HepG2 (cell line): ENCODE measurements around the gene PDS5B. TPM values are rescaled to one million over a fixed set of nuclear protein-coding genes. Genes with fewer than 3 reads are reported as not detected.

Experiments used
- ATAC-seq: fragments of 200-7000 bp; cut with Tn5 transposase; 3 replicates; pipeline ENCODE4 v1.9.1; 2020; ENCODE audit warnings: mild to moderate bottlenecking, moderate library complexity
- BruUV-seq: library from RNA; stranded (reverse); fragments of 400-500 nt; replicated peaks from 2 replicates; lab custom pipeline; 2021; lab: Mats Ljungman, UMichigan
- CTCF ChIA-PET: fragments of 300-600 bp; formaldehyde crosslinking; extraction: SDS; loops from one replicate; lab custom pipeline; 2021; ENCODE audit warnings: low total read pairs, inconsistent platforms, low intra/inter-chr PET ratio; lab: Yijun Ruan, JAX
- POLR2A ChIA-PET: fragments of 350-600 bp; sonication (Branson Sonifier 250); formaldehyde crosslinking; loops from one replicate; lab custom pipeline; 2020; ENCODE audit warnings: antibody characterized with exemption, inconsistent platforms; lab: Yijun Ruan, JAX
- DNase-seq: peaks from one replicate; pipeline ENCODE4 v3.0.0-alpha.2; 2015; ENCODE audit warnings: low spot score
- FAIRE-seq: peaks from 3 replicates; lab custom pipeline; 2011; peaks lifted over from hg19 to GRCh38; lab: Jason Lieb, UNC
- H2AFZ ChIP-seq: one replicate; pipeline ENCODE4 v1.6.1; 2011; ENCODE audit warnings: low read length, inconsistent platforms
- H3K27ac ChIP-seq: fragments of 300-600 bp; 3 replicates; pipeline ENCODE4 v1.8.0; 2011; ENCODE audit warnings: mixed run types, mild to moderate bottlenecking, mixed read lengths, low read length, inconsistent platforms; ENCODE audit not compliant: insufficient read depth; ENCODE audit errors: extremely low read length
- H3K27me3 ChIP-seq, 2 experiments: fragments of 200-600 bp in 1 of 2; 2 replicates in 1 of 2; 3 replicates in 1 of 2; pipeline versions ENCODE4 v1.6.0 to v1.8.0; 2011; ENCODE audit warnings: low read length in 2 of 2, mild to moderate bottlenecking in 2 of 2, moderate library complexity in 2 of 2, inconsistent platforms in 1 of 2; ENCODE audit not compliant: insufficient read depth in 2 of 2, control insufficient read depth in 1 of 2
- H3K36me3 ChIP-seq, 2 experiments: fragments of 200-600 bp in 1 of 2; replicated peaks in 1 of 2; 2 replicates in 1 of 2; 3 replicates in 1 of 2; pipeline versions ENCODE4 v1.5.1 to v1.8.0; 2011; ENCODE audit warnings: low read length in 2 of 2, inconsistent platforms in 1 of 2; ENCODE audit not compliant: insufficient read depth in 2 of 2, control insufficient read depth in 1 of 2
- H3K4me1 ChIP-seq: 2 replicates; pipeline ENCODE4 v1.5.1; 2012; ENCODE audit warnings: low read length, inconsistent platforms; ENCODE audit not compliant: insufficient read depth
- H3K4me2 ChIP-seq: 2 replicates; pipeline ENCODE4 v1.6.0; 2011; ENCODE audit warnings: low read depth, low read length, inconsistent platforms
- H3K4me3 ChIP-seq, 3 experiments: fragments of 200-600 bp in 1 of 3; sonication (generic), shearing (Covaris generic) in 1 of 3; replicated peaks in 1 of 3; 2 replicates each; pipeline ENCODE4 v1.5.1; 2011 to 2016; ENCODE audit warnings: low read length in 3 of 3, inconsistent platforms in 2 of 3, low read depth in 2 of 3, mild to moderate bottlenecking in 2 of 3, control low read depth in 1 of 3, mixed read lengths in 1 of 3; ENCODE audit not compliant: insufficient read depth in 1 of 3
- H3K79me2 ChIP-seq: one replicate; pipeline ENCODE4 v1.6.1; 2011; ENCODE audit warnings: low read length, inconsistent platforms; ENCODE audit not compliant: insufficient read depth
- H3K9ac ChIP-seq: 2 replicates; pipeline ENCODE4 v1.6.0; 2011; ENCODE audit warnings: mild to moderate bottlenecking, low read depth, low read length, inconsistent platforms; ENCODE audit not compliant: insufficient read depth
- H3K9me3 ChIP-seq: 2 replicates; pipeline ENCODE4 v1.5.1; 2012; ENCODE audit warnings: mild to moderate bottlenecking, low read length
- H4K20me1 ChIP-seq: 2 replicates; pipeline ENCODE4 v1.6.0; 2011; ENCODE audit warnings: inconsistent platforms, mild to moderate bottlenecking, low read length, moderate library complexity; ENCODE audit not compliant: insufficient read depth
- CBX5 ChIP-seq: sonication (generic); formaldehyde crosslinking; IDR thresholded peaks from 2 replicates; pipeline ENCODE4 v1.4.0; 2020; ENCODE audit warnings: missing genetic modification reagents, borderline replicate concordance
- EEA1 ChIP-seq: sonication (generic); formaldehyde crosslinking; IDR thresholded peaks from 2 replicates; pipeline ENCODE4 v1.5.1; 2020; ENCODE audit warnings: mild to moderate bottlenecking, missing genetic modification reagents, borderline replicate concordance
- FOXK2 ChIP-seq: fragments of 450-650 bp; IDR thresholded peaks from 2 replicates; pipeline ENCODE4 v1.6.1; 2016
- IKZF1 ChIP-seq: fragments of 450-650 bp; IDR thresholded peaks from 2 replicates; pipeline ENCODE4 v1.7.1; 2016
- NAIF1 ChIP-seq: sonication (generic); formaldehyde crosslinking; IDR thresholded peaks from 2 replicates; pipeline ENCODE4 v1.5.0; 2020; ENCODE audit warnings: mild to moderate bottlenecking, missing genetic modification reagents, borderline replicate concordance
- ZFP90 ChIP-seq: sonication (generic); formaldehyde crosslinking; IDR thresholded peaks from 2 replicates; pipeline ENCODE4 v1.8.0; 2022; ENCODE audit warnings: missing genetic modification reagents, mild to moderate bottlenecking, inconsistent platforms, borderline replicate concordance
- ZNF879 ChIP-seq: sonication (generic); formaldehyde crosslinking; IDR thresholded peaks from 2 replicates; pipeline ENCODE4 v1.8.1; 2023; ENCODE audit warnings: missing genetic modification reagents
- WGBS: methylation state at CpG from one replicate; pipeline ENCODE4 v1.1.6; 2017; ENCODE audit warnings: low lambda C conversion rate; 5-methylcytosine and 5-hydroxymethylcytosine counted together
- in situ Hi-C: cut with HindIII; loops from 2 replicates; pipeline ENCODE4 v1.10.0; 2017; ENCODE audit warnings: low pct_unique_long_range_greater_than_20kb; ENCODE audit not compliant: extremely low pct_ligation_motif_present
- intact Hi-C: fragments of 100-400 bp; cut with micrococcal nuclease; formaldehyde crosslinking; loops from one replicate; pipeline ENCODE4 v1.10.0; 2022; ENCODE audit not compliant: unreplicated experiment
- polyA plus RNA-seq, 8 experiments: library from polyadenylated mRNA; depleted of rRNA in 3 of 8; stranded (reverse) in 7 of 8; unstranded in 1 of 8; fragments of >200 nt; fragmentation: Illumina TruSeq in 4 of 8; extraction: Trizol in 4 of 8; gene quantifications; 2 replicates each; pipeline versions ENCODE4 v1.2.1 to v1.2.3, GENCODE V29; 2011 to 2016; ENCODE audit warnings: low read depth in 4 of 8, missing spikeins in 1 of 8, mixed read lengths in 1 of 8; ENCODE audit not compliant: insufficient read depth in 1 of 8
- total RNA-seq, 5 experiments: library from RNA; depleted of rRNA; stranded (reverse); fragments of >200 nt; fragmentation: Illumina TruSeq; extraction: Trizol; gene quantifications; 2 replicates each; pipeline ENCODE4 v1.2.3, GENCODE V29; 2016; ENCODE audit warnings: low read depth in 1 of 5
- TF ChIP-seq, protein P1 (sequence below): IDR thresholded peaks from 2 replicates; pipeline ENCODE4 v1.6.1; 2018; ENCODE audit warnings: missing genetic modification reagents, mild to moderate bottlenecking, missing compliant biosample characterization
- TF ChIP-seq, protein P2 (sequence below): sonication (generic); formaldehyde crosslinking; IDR thresholded peaks from 2 replicates; pipeline ENCODE4 v1.4.0; 2020; ENCODE audit warnings: missing genetic modification reagents
- TF ChIP-seq, protein P3 (sequence below): IDR thresholded peaks from 2 replicates; pipeline ENCODE4 v1.6.1; 2012; ENCODE audit warnings: inconsistent platforms
- TF ChIP-seq, protein P4 (sequence below): fragments of 450-650 bp; IDR thresholded peaks from 2 replicates; pipeline ENCODE4 v1.6.1; 2016

PDS5B gene
- total and polyA plus RNA-seq, 2 of the 13 experiments (the other 11 are each of a cell fraction or from before 2014, with no cell fraction given), result 5.8 to 24.6 TPM

DNA sequence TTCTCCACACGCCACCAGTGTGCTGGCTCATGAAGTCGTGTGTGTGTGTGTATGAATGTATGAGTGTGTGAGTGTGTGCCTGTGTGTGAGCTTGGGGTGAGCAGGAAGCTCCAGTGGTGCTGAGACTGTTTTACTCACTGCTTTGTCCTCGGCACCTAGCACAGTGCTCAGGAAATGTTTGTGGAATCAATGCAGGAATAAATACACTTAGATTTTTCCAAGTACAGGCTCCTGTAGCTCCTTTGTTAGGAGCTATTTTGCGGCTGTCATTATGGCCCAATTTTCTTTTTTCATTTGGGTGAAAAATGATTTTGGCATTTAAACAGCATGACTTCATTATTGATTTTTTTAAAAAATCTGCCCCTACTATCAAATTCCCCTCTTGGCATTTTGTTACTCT lies 236.5 kb downstream of the PDS5B start (continued):
- TF ChIP-seq EEA1 (CRISPR knock-in tag), result no peak
- TF ChIP-seq, protein P1, sequence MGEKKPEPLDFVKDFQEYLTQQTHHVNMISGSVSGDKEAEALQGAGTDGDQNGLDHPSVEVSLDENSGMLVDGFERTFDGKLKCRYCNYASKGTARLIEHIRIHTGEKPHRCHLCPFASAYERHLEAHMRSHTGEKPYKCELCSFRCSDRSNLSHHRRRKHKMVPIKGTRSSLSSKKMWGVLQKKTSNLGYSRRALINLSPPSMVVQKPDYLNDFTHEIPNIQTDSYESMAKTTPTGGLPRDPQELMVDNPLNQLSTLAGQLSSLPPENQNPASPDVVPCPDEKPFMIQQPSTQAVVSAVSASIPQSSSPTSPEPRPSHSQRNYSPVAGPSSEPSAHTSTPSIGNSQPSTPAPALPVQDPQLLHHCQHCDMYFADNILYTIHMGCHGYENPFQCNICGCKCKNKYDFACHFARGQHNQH (CRISPR knock-in tag), result no peak
- TF ChIP-seq NAIF1 (CRISPR knock-in tag), result no peak
- no peak for TF ChIP-seq CBX5
- TF ChIP-seq ZFP90 (CRISPR knock-in tag), result no peak
- TF ChIP-seq, protein P2, sequence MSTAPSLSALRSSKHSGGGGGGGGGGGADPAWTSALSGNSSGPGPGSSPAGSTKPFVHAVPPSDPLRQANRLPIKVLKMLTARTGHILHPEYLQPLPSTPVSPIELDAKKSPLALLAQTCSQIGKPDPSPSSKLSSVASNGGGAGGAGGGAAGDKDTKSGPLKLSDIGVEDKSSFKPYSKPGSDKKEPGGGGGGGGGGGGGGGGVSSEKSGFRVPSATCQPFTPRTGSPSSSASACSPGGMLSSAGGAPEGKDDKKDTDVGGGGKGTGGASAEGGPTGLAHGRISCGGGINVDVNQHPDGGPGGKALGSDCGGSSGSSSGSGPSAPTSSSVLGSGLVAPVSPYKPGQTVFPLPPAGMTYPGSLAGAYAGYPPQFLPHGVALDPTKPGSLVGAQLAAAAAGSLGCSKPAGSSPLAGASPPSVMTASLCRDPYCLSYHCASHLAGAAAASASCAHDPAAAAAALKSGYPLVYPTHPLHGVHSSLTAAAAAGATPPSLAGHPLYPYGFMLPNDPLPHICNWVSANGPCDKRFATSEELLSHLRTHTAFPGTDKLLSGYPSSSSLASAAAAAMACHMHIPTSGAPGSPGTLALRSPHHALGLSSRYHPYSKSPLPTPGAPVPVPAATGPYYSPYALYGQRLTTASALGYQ (CRISPR knock-in tag), result no peak
- TF ChIP-seq, protein P3, sequence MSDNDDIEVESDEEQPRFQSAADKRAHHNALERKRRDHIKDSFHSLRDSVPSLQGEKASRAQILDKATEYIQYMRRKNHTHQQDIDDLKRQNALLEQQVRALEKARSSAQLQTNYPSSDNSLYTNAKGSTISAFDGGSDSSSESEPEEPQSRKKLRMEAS, result no peak
- no peak for TF ChIP-seq ZNF879 (CRISPR knock-in tag)
- TF ChIP-seq FOXK2, result no peak

DNA sequence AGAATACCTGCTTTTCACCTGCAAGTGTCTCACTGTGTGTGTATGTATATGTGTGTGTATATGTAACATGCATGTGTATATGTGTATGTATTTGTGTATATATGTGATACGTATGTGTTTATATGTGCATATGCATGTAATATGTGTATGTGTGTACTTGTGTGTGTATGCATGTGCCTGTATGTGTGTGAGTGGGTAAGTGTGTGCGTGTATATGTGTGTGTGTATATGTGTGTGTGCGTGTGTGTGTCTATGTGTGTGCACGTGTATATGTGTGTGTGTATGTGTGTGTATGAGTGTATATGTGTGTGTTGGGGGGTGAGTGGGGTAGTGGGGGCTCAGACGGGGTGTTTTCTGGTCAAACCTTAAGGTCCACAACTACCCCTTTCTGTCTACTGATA lies 237.3 kb downstream of the PDS5B start:
- no peaks in the 10 kb centered on the region for H3K9me3 ChIP-seq
- in situ Hi-C loops (no loop called here), intact Hi-C loops (no loop called here)
- no peak overlapping the region for H3K9ac ChIP-seq
- H2AFZ ChIP-seq, result no peak overlapping the region
- POLR2A ChIA-PET, result no interaction called here
- no peak overlapping the region for H3K4me3 ChIP-seq
- no peak overlapping the region for H3K27ac ChIP-seq
- H3K79me2 ChIP-seq, result no peaks in the 10 kb centered on the region
- ATAC-seq, result no peak
- CTCF ChIA-PET, result no interaction called here
- H3K36me3 ChIP-seq, result no peaks in the 10 kb centered on the region
- no TSS peak for BruUV-seq
- H3K4me2 ChIP-seq, result no peak overlapping the region
- no peak for DNase-seq
- no peaks in the 10 kb centered on the region for H4K20me1 ChIP-seq
- whole genome bisulfite sequencing, result 62% methylated on average over 5 of the region's 5 CpGs
- peaks cover 7% of the 10 kb centered on the region; the same call in 1 of the 2 replicates for H3K4me1 ChIP-seq
- peaks cover 0 to 18% of the 10 kb centered on the region in 2 experiments; a peak in 3 of 5 replicates for H3K27me3 ChIP-seq
- FAIRE-seq, result no peak
- TF ChIP-seq IKZF1, result no peak
- TF ChIP-seq, protein P4, sequence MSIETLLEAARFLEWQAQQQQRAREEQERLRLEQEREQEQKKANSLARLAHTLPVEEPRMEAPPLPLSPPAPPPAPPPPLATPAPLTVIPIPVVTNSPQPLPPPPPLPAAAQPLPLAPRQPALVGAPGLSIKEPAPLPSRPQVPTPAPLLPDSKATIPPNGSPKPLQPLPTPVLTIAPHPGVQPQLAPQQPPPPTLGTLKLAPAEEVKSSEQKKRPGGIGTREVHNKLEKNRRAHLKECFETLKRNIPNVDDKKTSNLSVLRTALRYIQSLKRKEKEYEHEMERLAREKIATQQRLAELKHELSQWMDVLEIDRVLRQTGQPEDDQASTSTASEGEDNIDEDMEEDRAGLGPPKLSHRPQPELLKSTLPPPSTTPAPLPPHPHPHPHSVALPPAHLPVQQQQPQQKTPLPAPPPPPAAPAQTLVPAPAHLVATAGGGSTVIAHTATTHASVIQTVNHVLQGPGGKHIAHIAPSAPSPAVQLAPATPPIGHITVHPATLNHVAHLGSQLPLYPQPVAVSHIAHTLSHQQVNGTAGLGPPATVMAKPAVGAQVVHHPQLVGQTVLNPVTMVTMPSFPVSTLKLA, result 0 out of 2 replicates have a peak, but pooled peaks have one; percentile 8
